GM19238 (cell line): Measurements from ENCODE around the gene ARF1.
A peak's percentile ranks its signal among the peaks of the same experiment; 100 is the strongest.
"Not testable (repeated sequence)": the region's sequence is repeated elsewhere in the genome, so short reads cannot be mapped to it uniquely, and the experiment has no call there.

Experiments
- DNase-seq: peaks from one replicate; pipeline ENCODE4 v3.0.0; 2011; ENCODE audit warnings: low spot score; ENCODE audit not compliant: insufficient read length

ARF1 gene

GRCh38 chr1:228101994-228102790 is 19.7 kb downstream of the ARF1 start:
- DNase-seq = peak; percentile 65

GRCh38 chr1:228102791-228103620 is 20.5 kb downstream of the ARF1 start, which contains the start of gene C1orf35:
C1orf35 (minus strand) TSS chr1:228103325; CDS start chr1:228103227, 98 bp downstream.
- DNase-seq = peak; percentile 99

GRCh38 chr1:228104526-228105269 is 22.2 kb downstream of the ARF1 start:
- no peak for DNase-seq

- no peak for DNase-seq
Measured at GRCh38 chr1:228105270-228105995, 22.9 kb downstream of the ARF1 start.

- no peak for DNase-seq
Measured at GRCh38 chr1:228105996-228106799, 23.7 kb downstream of the ARF1 start.

GRCh38 chr1:228106800-228107054 is 24.2 kb downstream of the ARF1 start:
- no peak for DNase-seq

GRCh38 chr1:228107636-228108035 is 25.1 kb downstream of the ARF1 start:
- no peak for DNase-seq

- DNase-seq = no peak
Measured at GRCh38 chr1:228108055-228108690, 25.7 kb downstream of the ARF1 start.

GRCh38 chr1:228108742-228109072 is 26.2 kb downstream of the ARF1 start:
- no peak for DNase-seq

- DNase-seq = peak; percentile 92
Measured at GRCh38 chr1:228109073-228109961, 26.8 kb downstream of the ARF1 start, which contains the start of gene MRPL55. MRPL55 (minus strand) TSS chr1:228109299; CDS start chr1:228108260, 1,039 bp downstream.

GRCh38 chr1:228109962-228110488 is 27.5 kb downstream of the ARF1 start:
- no peak for DNase-seq

GRCh38 chr1:228110556-228110955 is 28.0 kb downstream of the ARF1 start:
- no peak for DNase-seq

- not testable (repeated sequence) for DNase-seq
Measured at GRCh38 chr1:228111315-228111714, 28.8 kb downstream of the ARF1 start.

GRCh38 chr1:228112167-228112566 is 29.7 kb downstream of the ARF1 start:
- DNase-seq = no peak

- DNase-seq = no peak
Measured at GRCh38 chr1:228112617-228113016, 30.1 kb downstream of the ARF1 start.

GRCh38 chr1:228114827-228115226 is 32.3 kb downstream of the ARF1 start:
- DNase-seq = no peak

- no peak for DNase-seq
Measured at GRCh38 chr1:228117335-228117734, 34.8 kb downstream of the ARF1 start.

GRCh38 chr1:228118040-228118439 is 35.5 kb downstream of the ARF1 start:
- no peak for DNase-seq

- DNase-seq = no peak
Measured at GRCh38 chr1:228120351-228120750, 37.8 kb downstream of the ARF1 start.
